Vagina (tissue), 2 donors: ENCODE data around the gene SMOC1. TPM values are rescaled to one million over a fixed set of nuclear protein-coding genes. Genes with fewer than 3 reads are reported as not detected.
A peak's percentile ranks its signal among the peaks of the same experiment; 100 is the strongest.

Experiments used
- DNase-seq, 2 donors: peaks; one replicate each; pipeline ENCODE4 v3.0.0-alpha.2; 2017; ENCODE audit errors: extremely low spot score in 2 of 2
- H3K27ac ChIP-seq: fragments of 200-600 bp; sonication (generic); one replicate; pipeline ENCODE4 v1.5.1; 2019
- H3K27me3 ChIP-seq: fragments of 200-600 bp; sonication (generic); one replicate; pipeline ENCODE4 v1.5.1; 2019
- H3K36me3 ChIP-seq, 2 donors: fragments of 200-600 bp; sonication (generic); one replicate each; pipeline ENCODE4 v1.5.1; 2017 to 2019
- H3K4me1 ChIP-seq: fragments of 200-600 bp; sonication (generic); one replicate; pipeline ENCODE4 v1.5.1; 2019
- H3K4me3 ChIP-seq, 2 donors: fragments of 200-600 bp; sonication (generic); 1 replicate in 1 of 2; 2 replicates in 1 of 2; pipeline ENCODE4 v1.5.1; 2016 to 2019
- H3K9me3 ChIP-seq: fragments of 200-600 bp; sonication (generic); one replicate; pipeline ENCODE4 v1.5.1; 2019
- CTCF ChIP-seq, 3 experiments: fragments of 450-650 bp in 2 of 3; fragments of 200-600 bp in 1 of 3; sonication (generic) in 1 of 3; IDR thresholded peaks; one replicate each; pipeline ENCODE4 v1.5.1; 2017 to 2019; ENCODE audit warnings: antibody characterized with exemption in 3 of 3, mild to moderate bottlenecking in 2 of 3, moderate library complexity in 2 of 3
- POLR2A ChIP-seq, 2 donors: fragments of 450-650 bp; IDR thresholded peaks; one replicate each; pipeline ENCODE4 v1.6.1; 2017; ENCODE audit warnings: antibody characterized with exemption in 2 of 2, mild to moderate bottlenecking in 2 of 2, moderate library complexity in 2 of 2
- POLR2AphosphoS5 ChIP-seq, 2 donors: sonication (generic); formaldehyde crosslinking; IDR thresholded peaks; one replicate each; pipeline ENCODE4 v1.9.0; 2017; ENCODE audit warnings: antibody characterized with exemption in 2 of 2, mild to moderate bottlenecking in 2 of 2, low read depth in 1 of 2; ENCODE audit not compliant: insufficient read depth in 1 of 2
- intact Hi-C: fragments of 100-400 bp; cut with DNase I; formaldehyde crosslinking; loops from one replicate; pipeline ENCODE4 v1.15.1; 2023
- total RNA-seq: library from RNA; depleted of rRNA; stranded (reverse); fragments of >200 nt; gene quantifications from one replicate; pipeline ENCODE4 v1.2.3, GENCODE V29; 2016

SMOC1 gene
- total RNA-seq, 1 donor from 2014 or later, result 9.8 TPM

- Histone ChIP-seq H3K9me3 (no peaks in the 10 kb centered on the region), H3K36me3 (no peaks in the 10 kb centered on the region), H3K27ac (no peak overlapping the region), H3K27me3 (no peaks in the 10 kb centered on the region), H3K4me1 (peaks cover 16% of the 10 kb centered on the region), H3K4me3 (peak overlapping the region in 1 of 2 donors; percentile 29)
- no peak for TF ChIP-seq CTCF (IDR thresholded peaks at IDR 0.05)
- no peak for TF ChIP-seq POLR2A (IDR thresholded peaks at IDR 0.05)
- no peak for TF ChIP-seq POLR2AphosphoS5 (IDR thresholded peaks at IDR 0.05; ENCODE audit: insufficient read depth in 1 of 2, low read depth in 1 of 2)
- DNase-seq, result no peak
- intact Hi-C loops, result no loop called here
Observed at GRCh38 chr14:70018713-70019211, 139.5 kb downstream of the SMOC1 start.

GRCh38 chr14:70019695-70020094 lies 140.5 kb downstream of the SMOC1 start:
- Histone ChIP-seq H3K4me1 (peaks cover 16% of the 10 kb centered on the region), H3K9me3 (no peaks in the 10 kb centered on the region), H3K4me3 (no peak overlapping the region), H3K27me3 (no peaks in the 10 kb centered on the region), H3K27ac (no peak overlapping the region), H3K36me3 (no peaks in the 10 kb centered on the region)
- no peak for TF ChIP-seq POLR2AphosphoS5 (IDR thresholded peaks at IDR 0.05; ENCODE audit: insufficient read depth in 1 of 2, low read depth in 1 of 2)
- no peak for TF ChIP-seq CTCF (IDR thresholded peaks at IDR 0.05)
- intact Hi-C loops, result no loop called here
- no peak for DNase-seq

GRCh38 chr14:70020352-70021170 lies 141.3 kb downstream of the SMOC1 start:
- TF ChIP-seq POLR2A (IDR thresholded peaks at IDR 0.05), result no peak
- no peak for TF ChIP-seq CTCF (IDR thresholded peaks at IDR 0.05)
- no peak for TF ChIP-seq POLR2AphosphoS5 (IDR thresholded peaks at IDR 0.05; ENCODE audit: insufficient read depth in 1 of 2, low read depth in 1 of 2)
- intact Hi-C loops, result no loop called here
- no peaks in the 10 kb centered on the region for H3K27me3 ChIP-seq

GRCh38 chr14:70021548-70022220 lies 142.5 kb downstream of the SMOC1 start:
- Histone ChIP-seq H3K9me3 (no peaks in the 10 kb centered on the region), H3K4me3 (no peak overlapping the region), H3K36me3 (no peaks in the 10 kb centered on the region), H3K4me1 (peaks cover 16% of the 10 kb centered on the region), H3K27me3 (no peaks in the 10 kb centered on the region), H3K27ac (no peak overlapping the region)
- DNase-seq, result no peak
- no peak for TF ChIP-seq CTCF (IDR thresholded peaks at IDR 0.05)
- no peak for TF ChIP-seq POLR2AphosphoS5 (IDR thresholded peaks at IDR 0.05; ENCODE audit: insufficient read depth in 1 of 2, low read depth in 1 of 2)
- TF ChIP-seq POLR2A (IDR thresholded peaks at IDR 0.05), result no peak
- intact Hi-C loops, result no loop called here

More at GRCh38 chr14:70020352-70021170, 141.3 kb downstream of the SMOC1 start:
- Histone ChIP-seq H3K4me1 (peaks cover 16% of the 10 kb centered on the region), H3K9me3 (no peaks in the 10 kb centered on the region), H3K4me3 (no peak overlapping the region), H3K27ac (no peak overlapping the region), H3K36me3 (no peaks in the 10 kb centered on the region)
- no peak for DNase-seq
